ENCODE data around the gene TRAPPC2B.

GRCh38 chr19:57377498-57378146 lies 14.3 kb downstream of the TRAPPC2B start:
- TF ChIP-seq ZNF274 (IDR thresholded peaks at IDR 0.05; ENCODE audit: low read depth, low read length) (peak; percentile 43; the same call in 1 of the 2 replicates), SUZ12 (IDR thresholded peaks at IDR 0.05; ENCODE audit: extremely low read depth, insufficient read depth, insufficient read length) (no peak), YY1 (IDR thresholded peaks at IDR 0.05; ENCODE audit: insufficient read depth, insufficient read length) (no peak)
